ENCODE results near the gene ZC3H4.

DNA sequence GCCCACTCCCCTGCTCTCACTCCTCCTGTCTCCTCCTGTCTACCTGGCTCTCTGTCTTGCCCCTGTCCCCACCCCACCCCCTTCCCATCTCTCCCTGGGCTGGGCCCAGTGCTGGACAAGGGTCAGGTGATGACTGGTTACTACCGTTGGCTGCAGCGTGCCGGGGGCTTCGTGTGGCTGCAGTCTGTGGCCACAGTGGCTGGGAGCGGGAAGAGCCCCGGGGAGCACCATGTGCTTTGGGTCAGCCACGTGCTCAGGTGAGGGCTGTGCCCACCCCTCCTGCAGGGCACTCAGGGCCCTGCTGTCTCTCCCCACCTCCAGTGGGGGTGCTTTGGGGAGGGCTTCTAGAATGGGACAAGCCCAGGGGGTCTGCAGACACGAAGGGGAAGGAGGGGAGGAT is 72.7 kb downstream of the ZC3H4 start:
- TF ChIP-seq, protein P1, sequence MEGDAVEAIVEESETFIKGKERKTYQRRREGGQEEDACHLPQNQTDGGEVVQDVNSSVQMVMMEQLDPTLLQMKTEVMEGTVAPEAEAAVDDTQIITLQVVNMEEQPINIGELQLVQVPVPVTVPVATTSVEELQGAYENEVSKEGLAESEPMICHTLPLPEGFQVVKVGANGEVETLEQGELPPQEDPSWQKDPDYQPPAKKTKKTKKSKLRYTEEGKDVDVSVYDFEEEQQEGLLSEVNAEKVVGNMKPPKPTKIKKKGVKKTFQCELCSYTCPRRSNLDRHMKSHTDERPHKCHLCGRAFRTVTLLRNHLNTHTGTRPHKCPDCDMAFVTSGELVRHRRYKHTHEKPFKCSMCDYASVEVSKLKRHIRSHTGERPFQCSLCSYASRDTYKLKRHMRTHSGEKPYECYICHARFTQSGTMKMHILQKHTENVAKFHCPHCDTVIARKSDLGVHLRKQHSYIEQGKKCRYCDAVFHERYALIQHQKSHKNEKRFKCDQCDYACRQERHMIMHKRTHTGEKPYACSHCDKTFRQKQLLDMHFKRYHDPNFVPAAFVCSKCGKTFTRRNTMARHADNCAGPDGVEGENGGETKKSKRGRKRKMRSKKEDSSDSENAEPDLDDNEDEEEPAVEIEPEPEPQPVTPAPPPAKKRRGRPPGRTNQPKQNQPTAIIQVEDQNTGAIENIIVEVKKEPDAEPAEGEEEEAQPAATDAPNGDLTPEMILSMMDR (IDR thresholded peaks at IDR 0.05), result no peak
- TF ChIP-seq, protein P2, sequence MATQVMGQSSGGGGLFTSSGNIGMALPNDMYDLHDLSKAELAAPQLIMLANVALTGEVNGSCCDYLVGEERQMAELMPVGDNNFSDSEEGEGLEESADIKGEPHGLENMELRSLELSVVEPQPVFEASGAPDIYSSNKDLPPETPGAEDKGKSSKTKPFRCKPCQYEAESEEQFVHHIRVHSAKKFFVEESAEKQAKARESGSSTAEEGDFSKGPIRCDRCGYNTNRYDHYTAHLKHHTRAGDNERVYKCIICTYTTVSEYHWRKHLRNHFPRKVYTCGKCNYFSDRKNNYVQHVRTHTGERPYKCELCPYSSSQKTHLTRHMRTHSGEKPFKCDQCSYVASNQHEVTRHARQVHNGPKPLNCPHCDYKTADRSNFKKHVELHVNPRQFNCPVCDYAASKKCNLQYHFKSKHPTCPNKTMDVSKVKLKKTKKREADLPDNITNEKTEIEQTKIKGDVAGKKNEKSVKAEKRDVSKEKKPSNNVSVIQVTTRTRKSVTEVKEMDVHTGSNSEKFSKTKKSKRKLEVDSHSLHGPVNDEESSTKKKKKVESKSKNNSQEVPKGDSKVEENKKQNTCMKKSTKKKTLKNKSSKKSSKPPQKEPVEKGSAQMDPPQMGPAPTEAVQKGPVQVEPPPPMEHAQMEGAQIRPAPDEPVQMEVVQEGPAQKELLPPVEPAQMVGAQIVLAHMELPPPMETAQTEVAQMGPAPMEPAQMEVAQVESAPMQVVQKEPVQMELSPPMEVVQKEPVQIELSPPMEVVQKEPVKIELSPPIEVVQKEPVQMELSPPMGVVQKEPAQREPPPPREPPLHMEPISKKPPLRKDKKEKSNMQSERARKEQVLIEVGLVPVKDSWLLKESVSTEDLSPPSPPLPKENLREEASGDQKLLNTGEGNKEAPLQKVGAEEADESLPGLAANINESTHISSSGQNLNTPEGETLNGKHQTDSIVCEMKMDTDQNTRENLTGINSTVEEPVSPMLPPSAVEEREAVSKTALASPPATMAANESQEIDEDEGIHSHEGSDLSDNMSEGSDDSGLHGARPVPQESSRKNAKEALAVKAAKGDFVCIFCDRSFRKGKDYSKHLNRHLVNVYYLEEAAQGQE (IDR thresholded peaks at IDR 0.05; ENCODE audit: insufficient read depth in 1 of 2, low read depth in 2 of 2, low read length in 1 of 2), result no peak
- TF ChIP-seq POLR2AphosphoS5 (IDR thresholded peaks at IDR 0.05; ENCODE audit: low read depth, low read length) (no peak), SIN3A (IDR thresholded peaks at IDR 0.05; ENCODE audit: borderline replicate concordance, insufficient read depth, low read depth, low read length) (no peak)
